K562 (cell line): ENCODE measurements around the gene PBX2. TPM values are rescaled to one million over a fixed set of nuclear protein-coding genes. Genes with fewer than 3 reads are reported as not detected.

Experiments used
- CCNT2 ChIP-seq: IDR thresholded peaks from 2 replicates; pipeline ENCODE4 v1.6.1; 2011; ENCODE audit warnings: borderline replicate concordance, low read depth, mild to moderate bottlenecking, moderate library complexity, mixed read lengths, low read length; ENCODE audit not compliant: insufficient read length; ENCODE audit errors: extremely low read depth
- FOXJ3 ChIP-seq: sonication (generic); formaldehyde crosslinking; IDR thresholded peaks from 2 replicates; pipeline ENCODE4 v1.4.0; 2020; ENCODE audit warnings: mild to moderate bottlenecking, missing genetic modification reagents
- FOXK1 ChIP-seq: sonication (generic); formaldehyde crosslinking; IDR thresholded peaks from 2 replicates; pipeline ENCODE4 v1.8.0; 2022; ENCODE audit warnings: missing genetic modification reagents, mild to moderate bottlenecking, borderline replicate concordance
- HLTF ChIP-seq: fragments of 450-650 bp; IDR thresholded peaks from 2 replicates; pipeline ENCODE4 v1.6.1; 2016
- HNRNPH1 ChIP-seq: fragments of 200-400 bp; formaldehyde crosslinking; optimal IDR thresholded peaks from 2 replicates; pipeline ENCODE3; 2017; ENCODE audit warnings: low read depth, mild to moderate bottlenecking, low read length, moderate library complexity
- ILK ChIP-seq: fragments of 450-650 bp; IDR thresholded peaks from 2 replicates; pipeline ENCODE4 v1.6.1; 2016; ENCODE audit warnings: missing genetic modification characterization, low read depth, mild to moderate bottlenecking, missing compliant biosample characterization, moderate library complexity, borderline replicate concordance
- JUND ChIP-seq, 2 experiments: IDR thresholded peaks; 2 replicates in 1 of 2; 3 replicates in 1 of 2; pipeline ENCODE4 v1.6.1; 2011; ENCODE audit warnings: borderline replicate concordance in 2 of 2, low read depth in 2 of 2, low read length in 2 of 2, improper control_type of control experiment in 1 of 2, missing biosample characterization in 1 of 2, missing genetic modification characterization in 1 of 2, missing genetic modification reagents in 1 of 2
- L3MBTL2 ChIP-seq: fragments of 450-650 bp; IDR thresholded peaks from 2 replicates; pipeline ENCODE4 v1.6.1; 2016; ENCODE audit warnings: mild to moderate bottlenecking, moderate library complexity
- NONO ChIP-seq, 2 experiments: fragments of 200-400 bp in 1 of 2; fragments of 450-650 bp in 1 of 2; formaldehyde crosslinking in 1 of 2; IDR thresholded peaks; 2 replicates each; pipeline ENCODE4 v1.6.1; 2017; ENCODE audit warnings: low read depth in 2 of 2, mild to moderate bottlenecking in 2 of 2, moderate library complexity in 2 of 2, low read length in 1 of 2
- PHF20 ChIP-seq: fragments of 450-650 bp; IDR thresholded peaks from 2 replicates; pipeline ENCODE4 v1.6.1; 2018; ENCODE audit not compliant: partially characterized antibody
- PML ChIP-seq: IDR thresholded peaks from 2 replicates; pipeline ENCODE4 v1.6.1; 2012; ENCODE audit warnings: low read length, inconsistent platforms
- TAL1 ChIP-seq: fragments of 450-650 bp; IDR thresholded peaks from 2 replicates; pipeline ENCODE4 v1.6.1; 2016; ENCODE audit warnings: mild to moderate bottlenecking
- TGIF2 ChIP-seq: sonication (generic); formaldehyde crosslinking; IDR thresholded peaks from 2 replicates; pipeline ENCODE4 v1.8.1; 2022; ENCODE audit warnings: mild to moderate bottlenecking, missing genetic modification reagents, moderate library complexity
- THRAP3 ChIP-seq: fragments of 450-650 bp; IDR thresholded peaks from 2 replicates; pipeline ENCODE4 v1.6.1; 2016; ENCODE audit warnings: mild to moderate bottlenecking, inconsistent platforms, borderline replicate concordance
- TOE1 ChIP-seq, 2 experiments: fragments of 450-650 bp in 1 of 2; sonication (generic) in 1 of 2; formaldehyde crosslinking in 1 of 2; IDR thresholded peaks; 2 replicates each; pipeline versions ENCODE4 v1.7.1 to v1.8.0; 2016 to 2022; ENCODE audit warnings: borderline replicate concordance in 2 of 2, mild to moderate bottlenecking in 2 of 2, antibody characterized with exemption in 1 of 2, inconsistent platforms in 1 of 2, low read depth in 1 of 2, missing genetic modification reagents in 1 of 2, moderate library complexity in 1 of 2
- ZFP30 ChIP-seq: fragments of 250-450 bp; sonication (Bioruptor Pico); IDR thresholded peaks from 2 replicates; pipeline ENCODE4 v1.8.0; 2022; ENCODE audit warnings: moderate library complexity, mild to moderate bottlenecking, inconsistent platforms, borderline replicate concordance
- ZFX ChIP-seq: sonication (generic); formaldehyde crosslinking; IDR thresholded peaks from 2 replicates; pipeline ENCODE4 v1.8.0; 2022; ENCODE audit warnings: mild to moderate bottlenecking, missing genetic modification reagents, moderate library complexity
- ZNF408 ChIP-seq: fragments of 250-450 bp; sonication (Bioruptor Pico); IDR thresholded peaks from 2 replicates; pipeline ENCODE4 v1.4.0; 2020; ENCODE audit warnings: low read depth, mild to moderate bottlenecking, moderate library complexity
- ZNF785 ChIP-seq: fragments of 250-450 bp; sonication (Bioruptor Pico); IDR thresholded peaks from 2 replicates; pipeline ENCODE4 v1.4.0; 2020; ENCODE audit warnings: mild to moderate bottlenecking
- polyA plus RNA-seq, 8 experiments: library from polyadenylated mRNA; depleted of rRNA in 4 of 8; stranded (reverse) in 5 of 8; unstranded in 3 of 8; fragments of >200 nt; fragmentation: Nextera tagmentation in 2 of 8; fragmentation: Illumina TruSeq in 1 of 8; extraction: Ambion mirVana in 2 of 8; extraction: Trizol in 1 of 8; gene quantifications; 2 replicates each; pipeline versions ENCODE4 v1.2.1 to v1.2.3, GENCODE V29; 2011 to 2014; ENCODE audit warnings: inconsistent platforms in 1 of 8, missing spikeins in 1 of 8
- total RNA-seq, 7 experiments: library from RNA; depleted of rRNA in 6 of 7; stranded (reverse); fragments of >200 nt in 6 of 7; fragmentation: Illumina TruSeq in 2 of 7; extraction: Trizol in 2 of 7; gene quantifications; 2 replicates each; pipeline versions ENCODE4 v1.2.1 to v1.2.3, GENCODE V29; 2011 to 2021; ENCODE audit warnings: low replicate concordance in 1 of 7
- TF ChIP-seq, protein P1 (sequence below): conservative IDR thresholded peaks from 2 replicates; pipeline ENCODE4 v1.6.1; 2011; ENCODE audit warnings: low read depth, mild to moderate bottlenecking, low read length; ENCODE audit not compliant: control insufficient read depth
- TF ChIP-seq, protein P2 (sequence below), 2 experiments: IDR thresholded peaks; 2 replicates each; pipeline ENCODE4 v1.6.1; 2011; ENCODE audit warnings: borderline replicate concordance in 1 of 2, control low read depth in 1 of 2, low read depth in 1 of 2, low read length in 1 of 2, mild to moderate bottlenecking in 1 of 2, mixed read lengths in 1 of 2, moderate library complexity in 1 of 2; ENCODE audit not compliant: insufficient read depth in 1 of 2, insufficient read length in 1 of 2, poor library complexity in 1 of 2, severe bottlenecking in 1 of 2; ENCODE audit errors: extremely low read depth in 1 of 2
- TF ChIP-seq, protein P3 (sequence below): fragments of 250-450 bp; sonication (Bioruptor Pico); IDR thresholded peaks from 2 replicates; pipeline ENCODE4 v1.4.0; 2020

Gene PBX2
- total and polyA plus RNA-seq, 9 of the 15 experiments (the other 6 are each of a cell fraction or from before 2014, with no cell fraction given): 1.9 to 134 (median 62.5) TPM

DNA sequence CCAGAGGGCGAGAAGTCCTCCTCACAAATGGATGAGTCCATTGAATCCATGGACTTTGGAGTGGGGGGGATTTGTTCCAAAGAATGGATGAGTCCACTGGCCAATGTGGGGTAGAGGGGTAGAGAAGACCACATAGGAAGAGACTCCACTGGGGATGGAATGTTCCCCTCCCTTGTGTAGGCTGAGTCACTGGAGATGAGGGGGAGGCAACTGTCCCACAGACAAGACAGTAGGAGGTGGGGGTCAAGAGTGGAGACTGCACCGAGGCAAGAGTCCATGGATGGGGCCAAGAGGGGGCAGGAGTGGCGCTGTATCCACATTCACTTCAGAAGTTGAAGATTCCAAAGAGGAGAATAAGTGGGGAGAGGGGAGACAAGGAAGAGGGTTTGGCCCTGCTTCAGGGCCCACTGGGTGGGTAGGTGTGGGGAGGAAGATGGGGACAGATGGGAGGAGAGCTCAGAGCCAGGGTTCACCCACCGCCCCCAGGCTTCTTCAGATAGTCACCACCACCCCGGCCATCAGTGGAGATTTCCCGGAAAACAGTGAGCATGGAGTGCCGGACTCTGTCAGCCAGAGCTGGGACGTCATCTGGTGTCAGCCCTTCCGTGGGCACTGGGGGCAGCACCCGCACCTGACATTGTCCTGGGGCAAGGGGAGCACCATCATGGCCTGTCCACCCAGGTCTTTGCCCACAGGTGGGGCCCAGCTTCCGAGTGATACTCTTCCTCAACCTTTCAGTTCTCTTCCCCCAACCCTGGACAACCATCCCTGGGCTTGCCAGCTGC lies 21.0 kb downstream of the PBX2 start (continued):
- TF ChIP-seq ILK (tag) (no peak), TAL1 (0 out of 2 replicates have a peak, but pooled peaks have one; percentile 7), JUND (IDR thresholded peaks at IDR 0.05; ENCODE audit: borderline replicate concordance, low read depth, low read length) (peak; percentile 89), JUND (tag; IDR thresholded peaks at IDR 0.05; ENCODE audit: borderline replicate concordance, low read depth, low read length) (peak; percentile 85; the same call in 2 of the 3 replicates), FOXK1 (CRISPR knock-in tag) (no peak), ZFP30 (CRISPR knock-in tag) (no peak), FOXJ3 (no peak), ZNF785 (CRISPR knock-in tag) (no peak), TOE1 (IDR thresholded peaks at IDR 0.05; ENCODE audit: borderline replicate concordance) (0 out of 2 replicates have a peak, but pooled peaks have one; percentile 23), TOE1 (CRISPR knock-in tag; IDR thresholded peaks at IDR 0.05; ENCODE audit: borderline replicate concordance, low read depth) (no peak), NONO (IDR thresholded peaks at IDR 0.05; ENCODE audit: low read depth in 2 of 2, low read length in 1 of 2) (no peak), L3MBTL2 (no peak), HNRNPH1 (no peak), PHF20 (no peak), ZFX (no peak), PML (no peak), CCNT2 (no peak), HLTF (no peak), TGIF2 (CRISPR knock-in tag) (no peak), THRAP3 (peak; percentile 73; the same call in 1 of the 2 replicates), ZNF408 (no peak)
- TF ChIP-seq, protein P1, sequence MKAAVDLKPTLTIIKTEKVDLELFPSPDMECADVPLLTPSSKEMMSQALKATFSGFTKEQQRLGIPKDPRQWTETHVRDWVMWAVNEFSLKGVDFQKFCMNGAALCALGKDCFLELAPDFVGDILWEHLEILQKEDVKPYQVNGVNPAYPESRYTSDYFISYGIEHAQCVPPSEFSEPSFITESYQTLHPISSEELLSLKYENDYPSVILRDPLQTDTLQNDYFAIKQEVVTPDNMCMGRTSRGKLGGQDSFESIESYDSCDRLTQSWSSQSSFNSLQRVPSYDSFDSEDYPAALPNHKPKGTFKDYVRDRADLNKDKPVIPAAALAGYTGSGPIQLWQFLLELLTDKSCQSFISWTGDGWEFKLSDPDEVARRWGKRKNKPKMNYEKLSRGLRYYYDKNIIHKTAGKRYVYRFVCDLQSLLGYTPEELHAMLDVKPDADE: no peak
- TF ChIP-seq, protein P2, sequence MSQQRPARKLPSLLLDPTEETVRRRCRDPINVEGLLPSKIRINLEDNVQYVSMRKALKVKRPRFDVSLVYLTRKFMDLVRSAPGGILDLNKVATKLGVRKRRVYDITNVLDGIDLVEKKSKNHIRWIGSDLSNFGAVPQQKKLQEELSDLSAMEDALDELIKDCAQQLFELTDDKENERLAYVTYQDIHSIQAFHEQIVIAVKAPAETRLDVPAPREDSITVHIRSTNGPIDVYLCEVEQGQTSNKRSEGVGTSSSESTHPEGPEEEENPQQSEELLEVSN (IDR thresholded peaks at IDR 0.05; ENCODE audit: borderline replicate concordance in 1 of 2, extremely low read depth in 1 of 2, insufficient read depth in 1 of 2, insufficient read length in 1 of 2, low read depth in 1 of 2, low read length in 1 of 2, poor library complexity in 1 of 2, severe bottlenecking in 1 of 2): no peak
- TF ChIP-seq, protein P3, sequence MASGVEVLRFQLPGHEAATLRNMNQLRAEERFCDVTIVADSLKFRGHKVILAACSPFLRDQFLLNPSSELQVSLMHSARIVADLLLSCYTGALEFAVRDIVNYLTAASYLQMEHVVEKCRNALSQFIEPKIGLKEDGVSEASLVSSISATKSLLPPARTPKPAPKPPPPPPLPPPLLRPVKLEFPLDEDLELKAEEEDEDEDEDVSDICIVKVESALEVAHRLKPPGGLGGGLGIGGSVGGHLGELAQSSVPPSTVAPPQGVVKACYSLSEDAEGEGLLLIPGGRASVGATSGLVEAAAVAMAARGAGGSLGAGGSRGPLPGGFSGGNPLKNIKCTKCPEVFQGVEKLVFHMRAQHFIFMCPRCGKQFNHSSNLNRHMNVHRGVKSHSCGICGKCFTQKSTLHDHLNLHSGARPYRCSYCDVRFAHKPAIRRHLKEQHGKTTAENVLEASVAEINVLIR (CRISPR knock-in tag): no peak
